Transverse colon (tissue), 4 donors: ENCODE measurements around the gene TRAF5.

Source experiments
- POLR2A ChIP-seq: fragments of 450-650 bp; IDR thresholded peaks from one replicate; pipeline ENCODE4 v1.6.1; 2016; ENCODE audit warnings: antibody characterized with exemption, mild to moderate bottlenecking, moderate library complexity
- POLR2AphosphoS5 ChIP-seq, 3 donors: sonication (generic); formaldehyde crosslinking; IDR thresholded peaks; one replicate each; pipeline ENCODE4 v1.6.1; 2016; ENCODE audit warnings: antibody characterized with exemption in 3 of 3
- TF ChIP-seq, protein P1 (sequence below), 5 experiments: fragments of 200-600 bp in 3 of 5; fragments of 450-650 bp in 2 of 5; sonication (generic) in 3 of 5; IDR thresholded peaks; 1 replicate in 2 of 5; 2 replicates in 3 of 5; pipeline ENCODE4 v1.5.1; 2016 to 2017; ENCODE audit warnings: antibody characterized with exemption in 5 of 5, inconsistent platforms in 3 of 5, mild to moderate bottlenecking in 2 of 5, moderate library complexity in 1 of 5

DNA sequence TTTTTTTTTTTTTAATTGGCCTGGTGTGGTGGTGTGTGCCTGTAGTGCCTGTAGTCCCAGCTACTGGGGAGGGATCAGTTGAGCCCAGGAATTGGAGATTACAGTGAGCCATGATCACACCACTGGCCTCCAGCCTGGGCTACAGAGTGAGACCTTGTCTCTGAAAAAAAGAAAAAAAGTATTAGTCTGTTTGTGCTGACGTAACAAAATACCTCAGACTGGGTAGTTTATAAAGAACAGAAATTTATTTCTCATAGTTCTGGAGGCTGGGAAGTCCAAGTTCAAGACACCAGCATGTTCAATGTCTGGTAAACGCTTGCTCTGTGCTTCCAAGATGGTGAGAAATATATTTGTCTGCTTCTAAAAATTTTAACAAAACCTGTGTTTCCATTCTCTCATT, 25.8 kb downstream of the TRAF5 start:
- TF ChIP-seq, protein P1, sequence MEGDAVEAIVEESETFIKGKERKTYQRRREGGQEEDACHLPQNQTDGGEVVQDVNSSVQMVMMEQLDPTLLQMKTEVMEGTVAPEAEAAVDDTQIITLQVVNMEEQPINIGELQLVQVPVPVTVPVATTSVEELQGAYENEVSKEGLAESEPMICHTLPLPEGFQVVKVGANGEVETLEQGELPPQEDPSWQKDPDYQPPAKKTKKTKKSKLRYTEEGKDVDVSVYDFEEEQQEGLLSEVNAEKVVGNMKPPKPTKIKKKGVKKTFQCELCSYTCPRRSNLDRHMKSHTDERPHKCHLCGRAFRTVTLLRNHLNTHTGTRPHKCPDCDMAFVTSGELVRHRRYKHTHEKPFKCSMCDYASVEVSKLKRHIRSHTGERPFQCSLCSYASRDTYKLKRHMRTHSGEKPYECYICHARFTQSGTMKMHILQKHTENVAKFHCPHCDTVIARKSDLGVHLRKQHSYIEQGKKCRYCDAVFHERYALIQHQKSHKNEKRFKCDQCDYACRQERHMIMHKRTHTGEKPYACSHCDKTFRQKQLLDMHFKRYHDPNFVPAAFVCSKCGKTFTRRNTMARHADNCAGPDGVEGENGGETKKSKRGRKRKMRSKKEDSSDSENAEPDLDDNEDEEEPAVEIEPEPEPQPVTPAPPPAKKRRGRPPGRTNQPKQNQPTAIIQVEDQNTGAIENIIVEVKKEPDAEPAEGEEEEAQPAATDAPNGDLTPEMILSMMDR (IDR thresholded peaks at IDR 0.05) = no peak
- TF ChIP-seq POLR2A (no peak), POLR2AphosphoS5 (IDR thresholded peaks at IDR 0.05) (no peak)
